Activated B cell treated with CpG ODN at 0.5 μM for 24 hours (primary cell): Measurements from ENCODE around the gene DLG2. TPM values are rescaled to one million over a fixed set of nuclear protein-coding genes. Genes with fewer than 3 reads are reported as not detected.

Experiments
- ATAC-seq: fragments of 200-7000 bp; cut with Tn5 transposase; one replicate; pipeline ENCODE4 v1.10.0; 2021; ENCODE audit warnings: low read depth, mild to moderate bottlenecking, moderate library complexity
- CTCF ChIA-PET: fragments of 350-600 bp; sonication (Branson Sonifier 250); formaldehyde crosslinking; loops from one replicate; lab custom pipeline; 2021; ENCODE audit warnings: antibody characterized with exemption; lab: Charles Lee
- POLR2A ChIA-PET: fragments of 350-600 bp; sonication (Branson Sonifier 250); formaldehyde crosslinking; loops from one replicate; lab custom pipeline; 2021; ENCODE audit warnings: antibody characterized with exemption; lab: Charles Lee
- DNase-seq: peaks from one replicate; pipeline ENCODE4 v3.0.0; 2022
- H3K27ac Mint-ChIP-seq: one replicate; pipeline ENCODE4 v1.8.0; 2020; ENCODE audit warnings: mixed read lengths
- H3K27me3 Mint-ChIP-seq: one replicate; pipeline ENCODE4 v1.8.0; 2021; ENCODE audit warnings: mixed read lengths
- H3K36me3 Mint-ChIP-seq: one replicate; pipeline ENCODE4 v1.8.0; 2021; ENCODE audit warnings: low read depth, mixed read lengths
- H3K4me1 Mint-ChIP-seq: one replicate; pipeline ENCODE4 v1.8.0; 2021; ENCODE audit warnings: mixed read lengths
- H3K4me3 Mint-ChIP-seq: one replicate; pipeline ENCODE4 v1.8.0; 2020; ENCODE audit warnings: mild to moderate bottlenecking, mixed read lengths
- H3K9me3 Mint-ChIP-seq: one replicate; pipeline ENCODE4 v1.8.0; 2020; ENCODE audit warnings: mixed read lengths
- CTCF ChIP-seq: fragments of 200-600 bp; IDR thresholded peaks from one replicate; pipeline ENCODE4 v1.8.0; 2022; ENCODE audit warnings: antibody characterized with exemption, mild to moderate bottlenecking
- intact Hi-C: fragments of 100-400 bp; cut with micrococcal nuclease; formaldehyde crosslinking; loops from one replicate; pipeline ENCODE4 v1.15.1; 2024
- total RNA-seq: library from RNA; stranded (reverse); gene quantifications from 2 replicates; pipeline ENCODE4 v1.2.3, GENCODE V29; 2022

Gene DLG2
- total RNA-seq, 1 donor from 2014 or later, result 2.7 TPM

- Mint-ChIP-seq H3K36me3 (no peaks in the 10 kb centered on the region), H3K4me3 (no peak overlapping the region), H3K27ac (no peak overlapping the region), H3K27me3 (peaks cover 14% of the 10 kb centered on the region), H3K9me3 (no peaks in the 10 kb centered on the region), H3K4me1 (no peaks in the 10 kb centered on the region)
- DNase-seq, result no peak
- intact Hi-C loops, result no loop called here
- ChIA-PET POLR2A (no interaction called here), CTCF (no interaction called here)
- TF ChIP-seq CTCF, result no peak
- ATAC-seq, result no peak
Observed at GRCh38 chr11:83528225-83528624, 2098.9 kb downstream of the DLG2 start.

- peaks cover 10% of the 10 kb centered on the region for H3K27me3 Mint-ChIP-seq
Observed at GRCh38 chr11:83523676-83524075, 2103.5 kb downstream of the DLG2 start.

GRCh38 chr11:83522911-83523310 lies 2104.2 kb downstream of the DLG2 start:
- ChIA-PET CTCF (no interaction called here), POLR2A (no interaction called here)
- no peak for ATAC-seq
- TF ChIP-seq CTCF, result no peak
- Mint-ChIP-seq H3K4me3 (no peak overlapping the region), H3K27ac (no peak overlapping the region), H3K27me3 (peaks cover 10% of the 10 kb centered on the region), H3K4me1 (peaks cover 6% of the 10 kb centered on the region), H3K36me3 (no peaks in the 10 kb centered on the region), H3K9me3 (peaks cover 3% of the 10 kb centered on the region)
- intact Hi-C loops, result no loop called here
- DNase-seq, result no peak

More at GRCh38 chr11:83523676-83524075, 2103.5 kb downstream of the DLG2 start:
- ChIA-PET CTCF (no interaction called here), POLR2A (no interaction called here)
- intact Hi-C loops, result no loop called here
- H3K36me3 Mint-ChIP-seq, result no peaks in the 10 kb centered on the region
- no peak overlapping the region for H3K27ac Mint-ChIP-seq
- H3K4me3 Mint-ChIP-seq, result no peak overlapping the region
- H3K9me3 Mint-ChIP-seq, result no peaks in the 10 kb centered on the region
- TF ChIP-seq CTCF, result no peak
- ATAC-seq (no peak), DNase-seq (no peak)
- peaks cover 6% of the 10 kb centered on the region for H3K4me1 Mint-ChIP-seq

GRCh38 chr11:83521647-83522596 lies 2105.2 kb downstream of the DLG2 start:
- H3K9me3 Mint-ChIP-seq, result peaks cover 3% of the 10 kb centered on the region
- ChIA-PET CTCF (no interaction called here), POLR2A (no interaction called here)
- no peaks in the 10 kb centered on the region for H3K36me3 Mint-ChIP-seq
- intact Hi-C loops, result no loop called here
- DNase-seq (no peak), ATAC-seq (no peak)
- peaks cover 6% of the 10 kb centered on the region for H3K4me1 Mint-ChIP-seq
- H3K4me3 Mint-ChIP-seq, result no peak overlapping the region
- peaks cover 9% of the 10 kb centered on the region for H3K27me3 Mint-ChIP-seq
- no peak overlapping the region for H3K27ac Mint-ChIP-seq
- no peak for TF ChIP-seq CTCF

- no peak overlapping the region for H3K27ac Mint-ChIP-seq
- no peak for TF ChIP-seq CTCF
- peaks cover 6% of the 10 kb centered on the region for H3K4me1 Mint-ChIP-seq
- H3K9me3 Mint-ChIP-seq, result peaks cover 3% of the 10 kb centered on the region
- ChIA-PET CTCF (no interaction called here), POLR2A (no interaction called here)
- intact Hi-C loops, result no loop called here
- H3K4me3 Mint-ChIP-seq, result no peak overlapping the region
- no peaks in the 10 kb centered on the region for H3K27me3 Mint-ChIP-seq
- H3K36me3 Mint-ChIP-seq, result no peaks in the 10 kb centered on the region
- DNase-seq (no peak), ATAC-seq (no peak)
Observed at GRCh38 chr11:83520849-83521248, 2106.3 kb downstream of the DLG2 start.
